Liver (tissue), 3 donors: ENCODE measurements around the gene NEUROG2.

Experiments used
- EGR1 ChIP-seq, 2 donors: IDR thresholded peaks; 2 replicates each; pipeline ENCODE4 v1.6.1; 2016 to 2018; ENCODE audit warnings: antibody characterized with exemption in 2 of 2, low read depth in 2 of 2
- RAD21 ChIP-seq, 2 donors: IDR thresholded peaks; 2 replicates each; pipeline ENCODE4 v1.6.1; 2016; ENCODE audit warnings: antibody characterized with exemption in 2 of 2, mild to moderate bottlenecking in 2 of 2
- YY1 ChIP-seq: IDR thresholded peaks from 2 replicates; pipeline ENCODE4 v1.6.1; 2016; ENCODE audit warnings: antibody characterized with exemption, mild to moderate bottlenecking
- TF ChIP-seq, protein P1 (sequence below): fragments of 150-350 bp; IDR thresholded peaks from 2 replicates; pipeline ENCODE4 v1.5.1; 2017; ENCODE audit warnings: improper control_type of control experiment, low read depth, low read length; ENCODE audit not compliant: missing input control
- donor health status: healthy.
- donor health status: healthy.

DNA sequence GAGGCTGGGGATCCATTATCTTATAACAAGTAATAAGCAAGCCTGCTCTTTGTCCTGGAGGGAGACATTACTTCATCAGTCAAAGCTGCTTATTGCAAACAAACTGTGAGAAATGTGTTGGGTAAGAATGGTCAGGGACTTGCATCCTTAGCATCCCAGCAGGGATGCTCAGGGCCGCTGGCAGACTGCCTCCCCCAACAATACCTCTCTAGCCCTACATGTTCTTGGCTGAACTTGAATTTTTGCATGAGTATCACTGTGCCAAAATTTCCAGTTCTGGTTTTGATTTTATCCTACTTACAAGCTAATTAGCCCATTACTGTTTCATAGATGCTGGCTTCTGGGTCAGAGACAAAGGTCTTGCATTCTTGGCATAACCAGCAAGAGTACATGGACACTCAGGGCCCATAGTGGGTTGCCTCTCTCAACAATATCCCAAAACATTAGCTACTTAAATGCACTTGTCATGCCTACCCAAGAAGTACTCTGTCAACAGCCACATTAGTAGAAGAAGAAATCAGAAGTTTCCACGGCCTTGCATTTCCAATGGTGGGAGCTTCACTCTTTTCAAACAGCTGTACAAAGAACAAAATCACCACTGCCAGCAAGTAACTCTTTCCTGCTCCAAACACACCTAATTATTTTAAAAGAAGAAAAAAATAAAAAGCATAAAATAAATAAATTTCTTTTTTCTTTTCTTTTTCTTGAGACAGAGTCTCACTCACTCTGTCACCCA lies 41.9 kb upstream of the NEUROG2 start:
- TF ChIP-seq, protein P1, sequence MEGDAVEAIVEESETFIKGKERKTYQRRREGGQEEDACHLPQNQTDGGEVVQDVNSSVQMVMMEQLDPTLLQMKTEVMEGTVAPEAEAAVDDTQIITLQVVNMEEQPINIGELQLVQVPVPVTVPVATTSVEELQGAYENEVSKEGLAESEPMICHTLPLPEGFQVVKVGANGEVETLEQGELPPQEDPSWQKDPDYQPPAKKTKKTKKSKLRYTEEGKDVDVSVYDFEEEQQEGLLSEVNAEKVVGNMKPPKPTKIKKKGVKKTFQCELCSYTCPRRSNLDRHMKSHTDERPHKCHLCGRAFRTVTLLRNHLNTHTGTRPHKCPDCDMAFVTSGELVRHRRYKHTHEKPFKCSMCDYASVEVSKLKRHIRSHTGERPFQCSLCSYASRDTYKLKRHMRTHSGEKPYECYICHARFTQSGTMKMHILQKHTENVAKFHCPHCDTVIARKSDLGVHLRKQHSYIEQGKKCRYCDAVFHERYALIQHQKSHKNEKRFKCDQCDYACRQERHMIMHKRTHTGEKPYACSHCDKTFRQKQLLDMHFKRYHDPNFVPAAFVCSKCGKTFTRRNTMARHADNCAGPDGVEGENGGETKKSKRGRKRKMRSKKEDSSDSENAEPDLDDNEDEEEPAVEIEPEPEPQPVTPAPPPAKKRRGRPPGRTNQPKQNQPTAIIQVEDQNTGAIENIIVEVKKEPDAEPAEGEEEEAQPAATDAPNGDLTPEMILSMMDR: no peak
- no peak for TF ChIP-seq RAD21 (IDR thresholded peaks at IDR 0.05)
- TF ChIP-seq EGR1 (IDR thresholded peaks at IDR 0.05; ENCODE audit: low read depth in 2 of 2): no peak
- TF ChIP-seq YY1: no peak
